Duodenal mucosa (tissue), 2 donors: ENCODE measurements around the gene CHMP5.
A peak's percentile ranks its signal among the peaks of the same experiment; 100 is the strongest.

Experiments used
- H3K27ac ChIP-seq: one replicate; pipeline ENCODE4 v1.7.0; 2013; ENCODE audit warnings: low read depth, low read length
- H3K27me3 ChIP-seq, 2 donors: one replicate each; pipeline ENCODE4 v1.7.0; 2013; ENCODE audit warnings: low read length in 2 of 2, control low read depth in 1 of 2; ENCODE audit not compliant: insufficient read depth in 2 of 2, control insufficient read depth in 1 of 2
- H3K36me3 ChIP-seq, 2 donors: one replicate each; pipeline ENCODE4 v1.7.0; 2013; ENCODE audit warnings: low read length in 2 of 2, control low read depth in 1 of 2; ENCODE audit not compliant: insufficient read depth in 2 of 2, control insufficient read depth in 1 of 2
- H3K4me1 ChIP-seq, 2 donors: one replicate each; pipeline ENCODE4 v1.7.0; 2013; ENCODE audit warnings: low read length in 2 of 2, control low read depth in 1 of 2; ENCODE audit not compliant: insufficient read depth in 2 of 2, control insufficient read depth in 1 of 2
- H3K4me3 ChIP-seq, 2 donors: one replicate each; pipeline ENCODE4 v1.7.0; 2013; ENCODE audit warnings: low read length in 2 of 2, low read depth in 1 of 2
- H3K9ac ChIP-seq, 2 donors: one replicate each; pipeline ENCODE4 v1.7.0; 2013; ENCODE audit warnings: low read length in 2 of 2, low read depth in 1 of 2
- H3K9me3 ChIP-seq, 2 donors: one replicate each; pipeline ENCODE4 v1.7.0; 2013; ENCODE audit warnings: low read length in 2 of 2, control low read depth in 1 of 2; ENCODE audit not compliant: control insufficient read depth in 1 of 2

The CHMP5 gene

DNA sequence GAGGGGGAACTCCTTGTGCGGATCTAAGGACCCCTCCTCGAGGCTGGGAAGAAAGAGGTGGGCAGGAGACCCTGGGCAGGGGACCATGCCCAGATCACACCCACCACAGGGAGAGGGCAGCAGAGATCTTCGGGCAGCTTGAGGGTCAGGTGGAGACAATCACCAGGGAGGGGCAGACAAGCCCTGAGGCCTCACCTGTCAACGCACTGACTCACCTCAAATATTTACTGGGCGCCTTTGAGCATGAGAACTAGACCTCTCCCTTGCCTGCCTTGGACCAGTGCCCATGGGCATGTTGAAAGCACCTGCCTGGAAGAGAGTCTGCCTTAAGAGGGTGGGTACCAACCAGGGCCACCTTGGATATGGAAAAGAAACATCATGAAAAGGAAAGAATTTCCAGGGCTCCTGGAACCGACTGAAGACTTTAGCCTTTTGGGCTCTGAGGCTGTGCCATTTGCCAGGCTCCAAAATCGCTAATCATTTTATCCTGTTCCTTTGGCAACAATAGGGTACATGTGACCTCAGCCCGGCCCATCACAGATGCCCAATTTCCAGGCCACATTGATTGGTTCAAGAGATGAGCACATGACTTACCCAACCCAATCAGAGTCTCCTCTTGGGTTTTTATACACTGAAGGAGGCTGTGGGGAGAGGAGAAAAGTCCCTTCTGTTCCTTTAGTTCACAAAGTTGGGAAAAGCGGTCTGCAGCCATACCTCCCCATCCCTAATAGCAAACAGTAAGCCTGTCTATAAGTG, 35.3 kb upstream of the CHMP5 start:
- no peaks in the 10 kb centered on the region for H3K9me3 ChIP-seq
- H3K36me3 ChIP-seq, result no peaks in the 10 kb centered on the region
- H3K27me3 ChIP-seq, result no peaks in the 10 kb centered on the region
- no peak overlapping the region for H3K4me3 ChIP-seq
- H3K4me1 ChIP-seq, result peaks cover 16 to 34% of the 10 kb centered on the region in 2 donors
- H3K27ac ChIP-seq, result peak overlapping the region; percentile 14
- peak overlapping the region in 1 of 2 donors; percentile 12 for H3K9ac ChIP-seq

DNA sequence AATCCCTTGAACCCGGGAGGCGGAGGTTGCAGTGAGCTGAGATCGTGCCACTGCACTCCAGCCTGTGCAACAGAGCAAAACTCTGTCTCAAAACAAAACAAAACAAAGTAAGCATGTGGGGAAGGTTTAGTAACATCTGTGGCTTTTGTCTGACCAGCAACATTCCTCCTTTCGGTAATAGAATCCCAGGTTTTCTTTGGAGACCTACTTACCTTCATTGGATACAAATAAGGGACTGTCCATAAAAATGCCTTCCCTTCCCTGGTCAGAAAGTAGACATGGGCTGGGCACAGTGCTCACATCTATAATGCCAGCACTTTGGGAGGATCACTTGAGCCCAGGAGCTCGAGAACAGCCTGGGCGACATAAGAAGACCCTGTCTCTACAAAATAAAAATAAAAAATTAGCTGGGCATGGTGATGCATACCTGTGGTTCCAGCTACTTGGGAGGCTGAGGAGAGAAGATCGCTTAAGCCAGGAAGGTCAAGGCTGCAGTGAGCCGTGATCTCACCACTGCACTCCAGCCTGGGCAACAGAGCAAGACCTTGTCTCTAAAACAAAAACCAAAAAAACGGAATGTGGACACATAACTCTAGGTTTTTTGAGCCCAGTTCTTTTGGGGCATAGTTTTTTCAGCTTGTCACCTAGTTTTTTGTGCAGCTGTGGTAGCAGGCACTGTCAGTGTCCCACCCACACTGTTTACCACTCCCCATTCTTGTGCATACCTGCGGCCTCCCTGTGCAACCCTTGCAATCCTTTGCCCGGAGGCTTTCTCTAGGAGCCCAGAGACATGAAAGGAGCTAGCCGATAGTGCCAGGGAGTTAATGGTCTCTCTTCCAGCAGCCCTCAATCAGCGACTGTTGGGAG, 33.9 kb upstream of the CHMP5 start:
- no peaks in the 10 kb centered on the region for H3K36me3 ChIP-seq
- H3K27ac ChIP-seq, result no peak overlapping the region
- no peaks in the 10 kb centered on the region for H3K9me3 ChIP-seq
- no peak overlapping the region for H3K4me3 ChIP-seq
- H3K4me1 ChIP-seq, result peaks cover 16 to 38% of the 10 kb centered on the region in 2 donors
- no peaks in the 10 kb centered on the region for H3K27me3 ChIP-seq
- no peak overlapping the region for H3K9ac ChIP-seq

DNA sequence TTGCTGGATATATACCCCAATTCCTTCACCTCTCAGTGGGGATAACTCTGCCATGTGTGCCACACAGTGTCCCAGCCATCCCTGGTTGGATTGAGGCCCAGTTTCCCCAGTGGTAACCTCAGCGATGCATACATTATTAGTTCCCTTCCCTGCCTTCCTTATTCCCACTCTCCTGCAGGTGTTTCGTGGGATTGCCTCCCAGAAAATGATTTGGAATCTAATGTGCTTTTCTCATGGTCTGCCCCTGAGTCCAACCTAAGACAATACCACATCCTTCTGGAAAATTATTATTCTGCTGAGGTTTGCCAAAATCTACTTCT, 33.3 kb upstream of the CHMP5 start:
- Histone ChIP-seq H3K9ac (no peak overlapping the region), H3K27ac (no peak overlapping the region)

DNA sequence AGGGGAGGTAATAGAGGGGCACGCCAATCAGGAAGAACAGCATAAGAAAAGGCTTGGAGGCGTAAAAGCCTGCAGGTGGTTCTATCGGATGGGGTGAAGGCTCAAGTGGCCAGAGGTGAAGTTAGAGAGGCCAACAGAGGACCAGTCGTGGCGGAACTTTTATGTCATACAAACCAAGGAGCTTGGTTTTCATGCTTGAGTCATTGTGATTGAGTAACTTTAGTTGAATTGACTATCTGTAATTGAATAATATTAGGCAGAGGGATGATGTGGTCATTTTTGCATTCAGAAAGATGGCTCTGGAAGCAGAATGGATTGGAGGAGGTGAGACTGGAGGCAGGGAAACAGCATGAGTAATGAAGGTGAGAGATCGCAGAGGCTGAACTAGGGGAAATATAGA, 32.0 kb upstream of the CHMP5 start:
- H3K9me3 ChIP-seq, result no peaks in the 10 kb centered on the region
- no peaks in the 10 kb centered on the region for H3K27me3 ChIP-seq
- no peak overlapping the region for H3K9ac ChIP-seq
- H3K4me3 ChIP-seq, result no peak overlapping the region
- no peak overlapping the region for H3K27ac ChIP-seq
- H3K36me3 ChIP-seq, result no peaks in the 10 kb centered on the region
- H3K4me1 ChIP-seq, result peaks cover 15 to 38% of the 10 kb centered on the region in 2 donors

More for the DNA sequence above, 33.3 kb upstream of the CHMP5 start:
- H3K4me1 ChIP-seq, result peaks cover 15 to 38% of the 10 kb centered on the region in 2 donors
- no peaks in the 10 kb centered on the region for H3K27me3 ChIP-seq
- H3K4me3 ChIP-seq, result no peak overlapping the region
- H3K9me3 ChIP-seq, result no peaks in the 10 kb centered on the region
- H3K36me3 ChIP-seq, result no peaks in the 10 kb centered on the region

DNA sequence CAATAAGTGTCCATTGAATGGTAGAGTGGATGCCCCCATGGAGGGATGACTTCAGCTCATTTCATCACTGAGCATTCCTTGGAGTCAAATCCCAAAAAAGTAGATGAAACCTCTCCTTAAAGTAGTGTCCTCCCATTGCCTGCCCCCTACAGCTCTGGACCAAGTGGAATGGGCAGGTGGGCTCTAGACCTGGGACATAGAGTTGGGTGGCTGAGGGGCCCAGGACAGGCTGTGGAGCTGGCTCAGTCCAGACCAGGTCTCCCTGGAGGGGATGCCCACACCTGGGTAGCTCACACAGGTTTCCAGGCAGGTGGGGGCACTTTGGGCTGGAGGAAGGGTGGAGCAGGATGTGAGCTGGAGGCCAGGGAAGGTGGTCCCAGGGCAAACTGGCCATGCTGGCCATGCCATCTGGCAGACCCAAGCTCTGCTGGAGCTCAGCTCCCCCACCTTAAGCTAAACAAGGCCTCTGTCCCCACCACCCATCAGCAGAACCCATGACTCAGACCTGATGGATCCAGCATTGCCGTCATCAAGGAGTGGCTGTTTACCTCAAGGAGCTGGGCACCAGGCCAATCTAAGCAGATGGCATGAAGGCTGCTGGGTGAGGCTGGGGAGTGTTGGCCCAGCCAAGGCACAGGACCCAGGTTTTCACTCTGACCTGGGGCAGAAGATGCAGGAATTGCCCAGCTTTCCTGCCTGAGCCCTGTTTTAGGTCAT, 31.1 kb upstream of the CHMP5 start:
- Histone ChIP-seq H3K27me3 (no peaks in the 10 kb centered on the region), H3K4me3 (no peak overlapping the region), H3K36me3 (no peaks in the 10 kb centered on the region), H3K9ac (peak overlapping the region; percentile 22 to 62), H3K9me3 (no peaks in the 10 kb centered on the region), H3K27ac (peak overlapping the region; percentile 74), H3K4me1 (peaks cover 15 to 36% of the 10 kb centered on the region in 2 donors)

DNA sequence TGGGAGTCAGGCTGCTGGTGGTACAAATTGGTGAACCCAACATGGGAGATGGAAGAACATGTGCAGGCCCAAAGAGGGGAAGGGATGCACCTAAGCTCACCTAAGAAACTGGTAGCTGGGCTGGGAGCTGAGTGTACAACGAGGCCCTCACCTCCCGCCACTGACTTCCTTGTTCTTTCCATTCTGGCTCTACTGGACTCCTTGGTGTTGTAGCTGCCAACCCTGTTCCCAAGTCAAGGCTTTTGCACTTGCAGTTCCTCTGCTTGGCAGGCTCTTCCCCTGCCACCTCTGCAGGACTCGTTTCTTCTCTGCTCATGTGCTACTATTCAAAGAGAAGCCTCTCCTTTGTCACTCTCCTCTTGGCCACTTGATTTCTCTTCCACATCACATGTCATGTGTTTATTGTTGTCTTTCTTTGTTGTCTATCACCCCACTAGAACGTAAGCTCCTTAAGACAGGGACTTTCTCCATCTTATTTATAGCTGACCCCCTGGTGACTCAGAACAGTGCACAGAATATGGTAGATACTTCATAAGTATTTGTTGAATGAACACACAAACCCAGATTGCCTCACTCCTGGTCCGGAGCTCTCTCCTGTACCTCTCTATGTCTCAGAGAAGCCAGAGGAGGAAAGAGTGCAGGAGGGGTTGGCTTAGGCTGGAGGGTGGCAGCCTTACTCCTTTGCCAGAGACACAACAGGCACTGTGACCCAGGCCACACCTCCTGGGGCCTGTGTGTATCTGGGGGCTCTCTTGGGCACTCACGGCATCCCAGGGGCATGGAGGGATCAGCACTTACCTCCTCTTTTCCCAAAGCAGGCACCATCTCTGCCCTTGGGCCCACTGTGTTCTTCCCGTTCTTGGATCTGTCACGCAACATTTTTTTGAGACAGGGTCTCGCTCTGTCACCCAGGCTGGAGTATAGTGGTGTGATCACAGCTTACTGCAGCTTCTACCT, 30.1 kb upstream of the CHMP5 start:
- Histone ChIP-seq H3K27ac (peak overlapping the region; percentile 74), H3K9ac (peak overlapping the region; percentile 22 to 62), H3K27me3 (no peaks in the 10 kb centered on the region), H3K9me3 (no peaks in the 10 kb centered on the region), H3K4me1 (peaks cover 15 to 32% of the 10 kb centered on the region in 2 donors), H3K36me3 (no peaks in the 10 kb centered on the region), H3K4me3 (no peak overlapping the region)

DNA sequence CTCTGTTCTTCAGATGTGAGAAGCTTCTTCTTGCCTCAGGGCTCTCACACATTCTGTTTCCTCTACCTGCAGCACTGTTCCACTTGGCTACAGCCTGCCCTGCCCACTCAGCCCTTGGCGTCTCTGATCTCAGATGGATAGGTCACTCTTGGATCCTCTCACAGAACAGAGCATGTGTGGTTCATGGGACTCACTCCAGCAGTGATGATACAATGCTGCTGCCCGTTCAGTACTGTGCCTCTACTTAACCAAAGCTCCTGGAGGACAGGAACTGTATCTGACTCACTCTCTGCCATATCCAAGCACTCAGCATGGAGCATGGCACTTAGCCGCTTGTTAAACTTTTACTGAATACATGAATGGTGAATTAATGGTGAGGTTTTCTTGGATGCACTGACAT, 28.3 kb upstream of the CHMP5 start:
- Histone ChIP-seq H3K9me3 (no peaks in the 10 kb centered on the region), H3K27me3 (no peaks in the 10 kb centered on the region), H3K27ac (no peak overlapping the region), H3K36me3 (no peaks in the 10 kb centered on the region), H3K4me3 (no peak overlapping the region), H3K9ac (no peak overlapping the region), H3K4me1 (peaks cover 20 to 42% of the 10 kb centered on the region in 2 donors)

DNA sequence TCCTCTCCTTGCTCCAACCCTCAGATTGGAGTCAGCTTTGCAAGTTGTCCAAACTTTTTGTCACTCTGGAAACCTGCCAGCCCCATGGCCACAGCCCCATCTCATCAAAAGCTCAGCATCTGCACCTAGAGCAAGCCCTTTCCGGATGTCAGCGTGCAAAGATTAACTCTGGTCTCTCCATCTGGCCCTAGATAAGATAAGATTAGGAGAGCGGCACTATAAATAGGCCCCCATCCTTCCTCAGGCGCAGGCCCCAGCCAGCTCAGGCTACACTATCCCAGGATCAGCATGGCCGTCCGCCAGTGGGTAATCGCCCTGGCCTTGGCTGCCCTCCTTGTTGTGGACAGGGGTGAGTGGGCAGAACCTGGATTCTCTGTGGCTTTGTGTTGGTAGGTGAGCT, 24.9 kb upstream of the CHMP5 start, which contains the start of gene SPINK4:
TSS of gene SPINK4 (plus strand) at position 247 of the 400 bp plus-strand sequence. CDS start at position 289, 42 bp downstream.
- Histone ChIP-seq H3K27me3 (no peaks in the 10 kb centered on the region), H3K36me3 (no peaks in the 10 kb centered on the region), H3K4me1 (peaks cover 7 to 29% of the 10 kb centered on the region in 2 donors), H3K9ac (peak within 1 kb of the TSS; percentile 18 to 22), H3K27ac (no peak within 1 kb of the TSS), H3K9me3 (no peaks in the 10 kb centered on the region), H3K4me3 (peak within 1 kb of the TSS; percentile 5 to 11)

DNA sequence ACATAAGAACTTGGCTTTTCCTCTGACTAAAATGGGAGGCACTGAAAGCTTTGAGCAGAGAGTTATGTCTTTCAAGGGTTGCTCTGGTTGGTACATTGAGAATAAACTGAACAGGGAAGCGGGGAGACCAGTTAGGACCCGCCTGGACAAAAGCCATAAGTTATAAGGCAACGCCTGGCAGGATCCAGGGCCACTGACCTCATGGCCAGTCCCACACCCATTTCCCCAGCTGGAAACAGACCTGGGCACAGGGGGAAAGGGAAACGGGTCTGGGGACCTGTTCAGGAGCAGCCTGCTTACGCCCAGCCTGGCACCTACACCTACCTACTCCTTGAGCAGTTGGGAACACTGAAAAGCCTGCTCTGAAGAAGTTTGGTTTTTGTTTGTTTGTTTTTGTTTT, 23.6 kb upstream of the CHMP5 start:
- Histone ChIP-seq H3K4me3 (peak overlapping the region in 1 of 2 donors; percentile 1), H3K9ac (peak overlapping the region in 1 of 2 donors; percentile 1), H3K36me3 (no peaks in the 10 kb centered on the region), H3K9me3 (no peaks in the 10 kb centered on the region), H3K27ac (no peak overlapping the region), H3K27me3 (no peaks in the 10 kb centered on the region), H3K4me1 (peaks cover 5 to 26% of the 10 kb centered on the region in 2 donors)
